ENCODE results near the gene GNAI3.

- TF ChIP-seq EZH2phosphoT487 (IDR thresholded peaks at IDR 0.05; ENCODE audit: insufficient read depth, low read depth) (no peak), EZH2 (IDR thresholded peaks at IDR 0.05; ENCODE audit: insufficient read depth, poor library complexity, severe bottlenecking) (no peak)
Measured at GRCh38 chr1:109654519-109654918, 106.1 kb downstream of the GNAI3 start.

All from GM23248 (cell line).